WTC11 (cell line): ENCODE results near the gene LRRIQ1. TPM values are rescaled to one million over a fixed set of nuclear protein-coding genes. Genes with fewer than 3 reads are reported as not detected.

Experiments used
- ATAC-seq: fragments of 200-7000 bp; cut with Tn5 transposase; 2 replicates; pipeline ENCODE4 v1.10.0; 2021; ENCODE audit warnings: mild to moderate bottlenecking, moderate library complexity
- CTCF ChIA-PET: fragments of 300-600 bp; sonication (Branson Sonifier 250); formaldehyde crosslinking; loops from one replicate; lab custom pipeline; 2021; ENCODE audit warnings: antibody characterized with exemption; lab: Charles Lee
- POLR2A ChIA-PET: fragments of 350-600 bp; sonication (Branson Sonifier 250); formaldehyde crosslinking; loops from one replicate; lab custom pipeline; 2021; ENCODE audit warnings: antibody characterized with exemption; lab: Charles Lee
- DNase-seq: peaks from one replicate; pipeline ENCODE4 v3.0.0; 2021; ENCODE audit warnings: low spot score
- H3K27ac Mint-ChIP-seq: 2 replicates; pipeline ENCODE4 v1.8.0; 2021; ENCODE audit warnings: mixed read lengths
- H3K27me3 Mint-ChIP-seq: 2 replicates; pipeline ENCODE4 v1.8.0; 2021; ENCODE audit warnings: low read depth, mild to moderate bottlenecking, moderate library complexity, mixed read lengths
- H3K36me3 Mint-ChIP-seq: 2 replicates; pipeline ENCODE4 v1.8.0; 2021; ENCODE audit warnings: mixed read lengths
- H3K4me1 Mint-ChIP-seq: 2 replicates; pipeline ENCODE4 v1.8.0; 2022; ENCODE audit warnings: mixed read lengths
- H3K4me3 Mint-ChIP-seq: 2 replicates; pipeline ENCODE4 v1.8.0; 2021; ENCODE audit warnings: mild to moderate bottlenecking, moderate library complexity, mixed read lengths
- H3K9me3 Mint-ChIP-seq: 2 replicates; pipeline ENCODE4 v1.8.0; 2021; ENCODE audit warnings: mixed read lengths
- EMX1 ChIP-seq: fragments of 250-450 bp; sonication (Bioruptor Pico); IDR thresholded peaks from 2 replicates; pipeline ENCODE4 v1.8.0; 2021; ENCODE audit warnings: mild to moderate bottlenecking
- ETV6 ChIP-seq: sonication (generic); formaldehyde crosslinking; IDR thresholded peaks from 2 replicates; pipeline ENCODE4 v1.8.1; 2022; ENCODE audit warnings: mild to moderate bottlenecking, missing genetic modification reagents
- GRHL2 ChIP-seq: fragments of 250-450 bp; sonication (Bioruptor Pico); IDR thresholded peaks from 2 replicates; pipeline ENCODE4 v1.8.0; 2022; ENCODE audit warnings: mild to moderate bottlenecking, moderate library complexity; ENCODE audit not compliant: insufficient replicate concordance, severe bottlenecking
- JAZF1 ChIP-seq: fragments of 250-450 bp; sonication (Bioruptor Pico); IDR thresholded peaks from 2 replicates; pipeline ENCODE4 v1.9.0; 2021; ENCODE audit warnings: moderate library complexity, mild to moderate bottlenecking, inconsistent platforms
- MXD4 ChIP-seq: fragments of 250-450 bp; sonication (Bioruptor Pico); IDR thresholded peaks from 2 replicates; pipeline ENCODE4 v1.8.0; 2021; ENCODE audit warnings: mild to moderate bottlenecking, moderate library complexity, borderline replicate concordance
- NR1H2 ChIP-seq: sonication (generic); formaldehyde crosslinking; IDR thresholded peaks from 2 replicates; pipeline ENCODE4 v1.9.0; 2021; ENCODE audit warnings: mild to moderate bottlenecking, moderate library complexity, missing genetic modification reagents
- OVOL2 ChIP-seq: fragments of 250-450 bp; sonication (Bioruptor Pico); IDR thresholded peaks from 2 replicates; pipeline ENCODE4 v1.9.0; 2021; ENCODE audit warnings: mild to moderate bottlenecking, borderline replicate concordance
- RORB ChIP-seq: fragments of 250-450 bp; sonication (Bioruptor Pico); IDR thresholded peaks from 2 replicates; pipeline ENCODE4 v1.9.0; 2021; ENCODE audit warnings: mild to moderate bottlenecking
- ZNF138 ChIP-seq: sonication (generic); formaldehyde crosslinking; conservative IDR thresholded peaks from 2 replicates; pipeline ENCODE4 v1.8.1; 2022; ENCODE audit warnings: mild to moderate bottlenecking, moderate library complexity, missing genetic modification reagents
- ZNF423 ChIP-seq: fragments of 250-450 bp; sonication (Bioruptor Pico); IDR thresholded peaks from 2 replicates; pipeline ENCODE4 v2.1.2; 2022; ENCODE audit warnings: mild to moderate bottlenecking, moderate library complexity
- total RNA-seq: library from RNA; stranded (reverse); gene quantifications from 3 replicates; pipeline ENCODE4 v1.2.3, GENCODE V29; 2021
- TF ChIP-seq, protein P1 (sequence below): sonication (generic); formaldehyde crosslinking; IDR thresholded peaks from 2 replicates; pipeline ENCODE4 v1.8.0; 2022; ENCODE audit warnings: mild to moderate bottlenecking, missing genetic modification reagents
- TF ChIP-seq, protein P2 (sequence below): sonication (generic); formaldehyde crosslinking; IDR thresholded peaks from 2 replicates; pipeline ENCODE4 v1.8.1; 2023; ENCODE audit warnings: mild to moderate bottlenecking, missing genetic modification reagents, borderline replicate concordance
- TF ChIP-seq, protein P3 (sequence below): fragments of 250-450 bp; sonication (Bioruptor Pico); IDR thresholded peaks from 2 replicates; pipeline ENCODE4 v1.9.0; 2021; ENCODE audit warnings: mild to moderate bottlenecking, borderline replicate concordance
- TF ChIP-seq, protein P4 (sequence below): sonication (generic); formaldehyde crosslinking; IDR thresholded peaks from 2 replicates; pipeline ENCODE4 v1.8.1; 2023; ENCODE audit warnings: mild to moderate bottlenecking, moderate library complexity, missing genetic modification reagents

The LRRIQ1 gene
- total RNA-seq, 1 experiment from 2014 or later = 1.3 TPM

DNA sequence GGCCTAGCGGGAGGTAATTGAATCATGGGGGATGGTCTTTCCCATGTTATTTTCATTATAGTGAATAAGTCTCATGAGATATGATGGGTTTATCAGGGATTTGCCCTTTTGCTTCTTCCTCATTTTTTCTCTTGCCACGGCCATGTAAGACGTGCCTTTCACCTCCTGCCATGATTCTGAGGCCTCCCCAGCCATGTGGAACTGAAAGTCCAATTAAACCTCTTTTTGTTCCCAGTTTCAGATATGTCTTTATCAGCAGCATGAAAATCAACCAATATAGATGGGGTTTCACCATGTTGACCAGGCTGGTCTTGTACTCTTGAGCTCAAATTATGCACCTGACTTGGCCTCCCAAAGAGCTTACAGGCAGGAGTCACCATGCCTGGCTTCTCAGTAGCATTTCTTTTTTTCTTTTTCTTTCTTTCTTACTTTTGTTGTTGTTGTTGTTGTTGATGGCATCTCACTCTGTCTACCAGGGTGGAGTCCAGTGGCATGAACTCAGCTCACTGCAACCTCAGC lies 33.3 kb upstream of the LRRIQ1 start:
- Mint-ChIP-seq H3K9me3 (peaks cover 24% of the 10 kb centered on the region), H3K27me3 (no peaks in the 10 kb centered on the region), H3K27ac (no peak overlapping the region), H3K4me1 (peaks cover 50% of the 10 kb centered on the region), H3K4me3 (no peak overlapping the region), H3K36me3 (peaks cover 19% of the 10 kb centered on the region)
- ATAC-seq (no peak), DNase-seq (no peak)
- ChIA-PET POLR2A (no interaction called here), CTCF (interaction anchor here (1.4 kb wide), 1 partner anchor 26 kb away, joined by 4 read pairs; no protein-coding TSS in a partner anchor)
- no peak for TF ChIP-seq ZNF423
- TF ChIP-seq, protein P1, sequence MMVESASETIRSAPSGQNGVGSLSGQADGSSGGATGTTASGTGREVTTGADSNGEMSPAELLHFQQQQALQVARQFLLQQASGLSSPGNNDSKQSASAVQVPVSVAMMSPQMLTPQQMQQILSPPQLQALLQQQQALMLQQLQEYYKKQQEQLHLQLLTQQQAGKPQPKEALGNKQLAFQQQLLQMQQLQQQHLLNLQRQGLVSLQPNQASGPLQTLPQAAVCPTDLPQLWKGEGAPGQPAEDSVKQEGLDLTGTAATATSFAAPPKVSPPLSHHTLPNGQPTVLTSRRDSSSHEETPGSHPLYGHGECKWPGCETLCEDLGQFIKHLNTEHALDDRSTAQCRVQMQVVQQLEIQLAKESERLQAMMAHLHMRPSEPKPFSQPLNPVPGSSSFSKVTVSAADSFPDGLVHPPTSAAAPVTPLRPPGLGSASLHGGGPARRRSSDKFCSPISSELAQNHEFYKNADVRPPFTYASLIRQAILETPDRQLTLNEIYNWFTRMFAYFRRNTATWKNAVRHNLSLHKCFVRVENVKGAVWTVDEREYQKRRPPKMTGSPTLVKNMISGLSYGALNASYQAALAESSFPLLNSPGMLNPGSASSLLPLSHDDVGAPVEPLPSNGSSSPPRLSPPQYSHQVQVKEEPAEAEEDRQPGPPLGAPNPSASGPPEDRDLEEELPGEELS (CRISPR knock-in tag) = no peak
- no peak for TF ChIP-seq GRHL2 (CRISPR knock-in tag)
- TF ChIP-seq, protein P2, sequence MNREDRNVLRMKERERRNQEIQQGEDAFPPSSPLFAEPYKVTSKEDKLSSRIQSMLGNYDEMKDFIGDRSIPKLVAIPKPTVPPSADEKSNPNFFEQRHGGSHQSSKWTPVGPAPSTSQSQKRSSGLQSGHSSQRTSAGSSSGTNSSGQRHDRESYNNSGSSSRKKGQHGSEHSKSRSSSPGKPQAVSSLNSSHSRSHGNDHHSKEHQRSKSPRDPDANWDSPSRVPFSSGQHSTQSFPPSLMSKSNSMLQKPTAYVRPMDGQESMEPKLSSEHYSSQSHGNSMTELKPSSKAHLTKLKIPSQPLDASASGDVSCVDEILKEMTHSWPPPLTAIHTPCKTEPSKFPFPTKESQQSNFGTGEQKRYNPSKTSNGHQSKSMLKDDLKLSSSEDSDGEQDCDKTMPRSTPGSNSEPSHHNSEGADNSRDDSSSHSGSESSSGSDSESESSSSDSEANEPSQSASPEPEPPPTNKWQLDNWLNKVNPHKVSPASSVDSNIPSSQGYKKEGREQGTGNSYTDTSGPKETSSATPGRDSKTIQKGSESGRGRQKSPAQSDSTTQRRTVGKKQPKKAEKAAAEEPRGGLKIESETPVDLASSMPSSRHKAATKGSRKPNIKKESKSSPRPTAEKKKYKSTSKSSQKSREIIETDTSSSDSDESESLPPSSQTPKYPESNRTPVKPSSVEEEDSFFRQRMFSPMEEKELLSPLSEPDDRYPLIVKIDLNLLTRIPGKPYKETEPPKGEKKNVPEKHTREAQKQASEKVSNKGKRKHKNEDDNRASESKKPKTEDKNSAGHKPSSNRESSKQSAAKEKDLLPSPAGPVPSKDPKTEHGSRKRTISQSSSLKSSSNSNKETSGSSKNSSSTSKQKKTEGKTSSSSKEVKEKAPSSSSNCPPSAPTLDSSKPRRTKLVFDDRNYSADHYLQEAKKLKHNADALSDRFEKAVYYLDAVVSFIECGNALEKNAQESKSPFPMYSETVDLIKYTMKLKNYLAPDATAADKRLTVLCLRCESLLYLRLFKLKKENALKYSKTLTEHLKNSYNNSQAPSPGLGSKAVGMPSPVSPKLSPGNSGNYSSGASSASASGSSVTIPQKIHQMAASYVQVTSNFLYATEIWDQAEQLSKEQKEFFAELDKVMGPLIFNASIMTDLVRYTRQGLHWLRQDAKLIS (CRISPR knock-in tag) = no peak
- TF ChIP-seq RORB (CRISPR knock-in tag) = no peak

DNA sequence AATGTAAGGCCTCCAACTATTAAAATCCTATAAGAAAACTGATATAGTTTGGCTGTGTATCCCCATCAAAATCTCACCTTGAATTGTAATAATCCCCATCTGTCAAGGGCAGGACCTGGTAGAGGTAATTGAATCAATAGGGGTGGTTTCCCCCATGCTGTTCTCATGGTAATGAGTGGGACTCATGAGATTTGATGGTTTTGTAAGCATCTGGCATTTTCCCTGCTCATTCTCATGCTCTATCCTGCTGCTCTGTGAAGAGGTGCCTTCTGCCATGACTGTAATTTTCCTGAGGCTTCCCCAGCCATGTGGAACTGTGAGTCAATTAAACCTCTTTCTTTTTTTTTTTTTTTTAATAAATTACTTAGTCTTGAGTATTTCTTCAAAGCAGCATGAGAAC lies 31.9 kb upstream of the LRRIQ1 start:
- Mint-ChIP-seq H3K27ac (no peak overlapping the region; the same call in 1 of the 2 replicates), H3K27me3 (no peaks in the 10 kb centered on the region), H3K4me1 (peaks cover 50% of the 10 kb centered on the region)
- peak; percentile 41 for ATAC-seq
- TF ChIP-seq ETV6 = no peak
- TF ChIP-seq MXD4 (CRISPR knock-in tag) = no peak
- TF ChIP-seq ZNF138 (CRISPR knock-in tag) = no peak
- TF ChIP-seq, protein P3, sequence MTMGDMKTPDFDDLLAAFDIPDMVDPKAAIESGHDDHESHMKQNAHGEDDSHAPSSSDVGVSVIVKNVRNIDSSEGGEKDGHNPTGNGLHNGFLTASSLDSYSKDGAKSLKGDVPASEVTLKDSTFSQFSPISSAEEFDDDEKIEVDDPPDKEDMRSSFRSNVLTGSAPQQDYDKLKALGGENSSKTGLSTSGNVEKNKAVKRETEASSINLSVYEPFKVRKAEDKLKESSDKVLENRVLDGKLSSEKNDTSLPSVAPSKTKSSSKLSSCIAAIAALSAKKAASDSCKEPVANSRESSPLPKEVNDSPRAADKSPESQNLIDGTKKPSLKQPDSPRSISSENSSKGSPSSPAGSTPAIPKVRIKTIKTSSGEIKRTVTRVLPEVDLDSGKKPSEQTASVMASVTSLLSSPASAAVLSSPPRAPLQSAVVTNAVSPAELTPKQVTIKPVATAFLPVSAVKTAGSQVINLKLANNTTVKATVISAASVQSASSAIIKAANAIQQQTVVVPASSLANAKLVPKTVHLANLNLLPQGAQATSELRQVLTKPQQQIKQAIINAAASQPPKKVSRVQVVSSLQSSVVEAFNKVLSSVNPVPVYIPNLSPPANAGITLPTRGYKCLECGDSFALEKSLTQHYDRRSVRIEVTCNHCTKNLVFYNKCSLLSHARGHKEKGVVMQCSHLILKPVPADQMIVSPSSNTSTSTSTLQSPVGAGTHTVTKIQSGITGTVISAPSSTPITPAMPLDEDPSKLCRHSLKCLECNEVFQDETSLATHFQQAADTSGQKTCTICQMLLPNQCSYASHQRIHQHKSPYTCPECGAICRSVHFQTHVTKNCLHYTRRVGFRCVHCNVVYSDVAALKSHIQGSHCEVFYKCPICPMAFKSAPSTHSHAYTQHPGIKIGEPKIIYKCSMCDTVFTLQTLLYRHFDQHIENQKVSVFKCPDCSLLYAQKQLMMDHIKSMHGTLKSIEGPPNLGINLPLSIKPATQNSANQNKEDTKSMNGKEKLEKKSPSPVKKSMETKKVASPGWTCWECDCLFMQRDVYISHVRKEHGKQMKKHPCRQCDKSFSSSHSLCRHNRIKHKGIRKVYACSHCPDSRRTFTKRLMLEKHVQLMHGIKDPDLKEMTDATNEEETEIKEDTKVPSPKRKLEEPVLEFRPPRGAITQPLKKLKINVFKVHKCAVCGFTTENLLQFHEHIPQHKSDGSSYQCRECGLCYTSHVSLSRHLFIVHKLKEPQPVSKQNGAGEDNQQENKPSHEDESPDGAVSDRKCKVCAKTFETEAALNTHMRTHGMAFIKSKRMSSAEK (CRISPR knock-in tag) = no peak
- no peak for TF ChIP-seq JAZF1 (CRISPR knock-in tag)
- no peak for TF ChIP-seq EMX1 (CRISPR knock-in tag)
- TF ChIP-seq, protein P4, sequence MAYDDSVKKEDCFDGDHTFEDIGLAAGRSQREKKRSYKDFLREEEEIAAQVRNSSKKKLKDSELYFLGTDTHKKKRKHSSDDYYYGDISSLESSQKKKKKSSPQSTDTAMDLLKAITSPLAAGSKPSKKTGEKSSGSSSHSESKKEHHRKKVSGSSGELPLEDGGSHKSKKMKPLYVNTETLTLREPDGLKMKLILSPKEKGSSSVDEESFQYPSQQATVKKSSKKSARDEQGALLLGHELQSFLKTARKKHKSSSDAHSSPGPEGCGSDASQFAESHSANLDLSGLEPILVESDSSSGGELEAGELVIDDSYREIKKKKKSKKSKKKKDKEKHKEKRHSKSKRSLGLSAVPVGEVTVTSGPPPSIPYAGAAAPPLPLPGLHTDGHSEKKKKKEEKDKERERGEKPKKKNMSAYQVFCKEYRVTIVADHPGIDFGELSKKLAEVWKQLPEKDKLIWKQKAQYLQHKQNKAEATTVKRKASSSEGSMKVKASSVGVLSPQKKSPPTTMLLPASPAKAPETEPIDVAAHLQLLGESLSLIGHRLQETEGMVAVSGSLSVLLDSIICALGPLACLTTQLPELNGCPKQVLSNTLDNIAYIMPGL (CRISPR knock-in tag) = no peak
- TF ChIP-seq GRHL2 (CRISPR knock-in tag) = no peak
- no peak for TF ChIP-seq NR1H2 (CRISPR knock-in tag)
- TF ChIP-seq OVOL2 (CRISPR knock-in tag) = no peak
- TF ChIP-seq, all 79 proteins: peak for 0
- no peak for DNase-seq
- ChIA-PET CTCF (no interaction called here), POLR2A (no interaction called here)
- Mint-ChIP-seq H3K4me3 (peak overlapping the region; percentile 42; the same call in 1 of the 2 replicates), H3K36me3 (peaks cover 19% of the 10 kb centered on the region), H3K9me3 (peaks cover 24% of the 10 kb centered on the region)
